Measurements from ENCODE around the gene CIB4.

CIB4 gene

GRCh38 chr2:26532301-26533250 is 108.6 kb downstream of the CIB4 start:
- no peak for DNase-seq
